ENCODE measurements around the gene TBX19.
A peak's percentile ranks its signal among the peaks of the same experiment; 100 is the strongest.

Gene TBX19

DNA sequence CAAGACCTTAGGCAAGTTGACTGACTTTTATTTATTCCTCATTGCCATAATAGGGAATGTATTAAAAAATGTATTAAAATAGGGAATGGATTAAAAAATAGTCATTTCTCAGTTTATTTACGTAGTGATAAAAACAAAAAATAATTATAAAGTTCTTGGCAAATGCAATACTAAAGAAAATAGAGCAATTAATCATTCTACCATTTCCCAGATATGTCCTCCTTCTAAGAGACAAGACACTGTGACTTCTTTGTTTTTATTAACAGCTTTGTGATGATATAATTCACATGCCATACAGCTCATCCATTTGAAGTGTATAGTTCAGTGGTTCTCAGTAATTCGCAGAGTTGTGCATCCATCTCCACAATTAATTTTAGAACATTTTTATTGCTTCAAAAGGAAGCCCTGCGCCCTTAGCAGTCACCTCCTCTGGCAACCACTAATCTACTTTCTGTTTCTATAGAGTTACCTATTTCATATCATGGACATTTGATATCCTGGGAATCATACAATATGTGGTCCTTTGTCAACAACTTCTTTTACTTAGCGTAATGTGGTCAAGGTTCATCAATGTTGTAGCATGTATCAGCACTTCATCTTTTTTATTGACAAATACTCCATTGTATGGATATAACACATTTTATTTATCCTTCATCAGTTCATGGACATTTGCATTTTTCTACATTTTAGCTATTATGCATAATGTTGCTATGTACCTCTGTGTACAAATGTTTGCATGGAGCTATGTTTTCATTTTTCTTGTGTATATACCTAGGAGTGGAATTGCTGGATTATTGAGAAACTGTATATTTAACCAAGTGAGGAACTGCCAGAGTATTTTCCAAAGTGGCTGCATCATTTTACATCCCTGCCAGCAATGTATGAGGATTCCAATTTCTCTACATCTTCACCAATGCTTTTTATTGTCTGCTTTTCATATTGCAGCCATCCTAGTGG, 5.6 kb downstream of the TBX19 start:
- no peak overlapping the region for H3K18ac ChIP-seq (ENCODE audit: low read depth in 1 of 2, low read length in 2 of 2)
- no peaks in the 10 kb centered on the region for H3K9me3 ChIP-seq (ENCODE audit: control insufficient read depth, low read length)
- no peak overlapping the region for H2BK12ac ChIP-seq (ENCODE audit: low read length in 2 of 2)
- H3K4me1 ChIP-seq (ENCODE audit: control insufficient read depth, insufficient read depth, low read depth, low read length): peaks cover 2% of the 10 kb centered on the region
- 96% methylated on average over 2 of the region's 4 CpGs for WGBS
- DNase-seq: no peak
- no peak overlapping the region for H4K91ac ChIP-seq (ENCODE audit: low read length)
- no peak overlapping the region for H2AK5ac ChIP-seq (ENCODE audit: low read length, severe bottlenecking)
- H2AFZ ChIP-seq (ENCODE audit: low read depth, low read length): no peak overlapping the region
- H2BK120ac ChIP-seq (ENCODE audit: low read depth, low read length): no peak overlapping the region
- no peak overlapping the region for H3K4me2 ChIP-seq (ENCODE audit: low read length, poor library complexity, severe bottlenecking)
- no peak overlapping the region for H2BK15ac ChIP-seq (ENCODE audit: low read depth, poor library complexity, severe bottlenecking)
- H3K9ac ChIP-seq (ENCODE audit: low read length): no peak overlapping the region
- H3K23ac ChIP-seq (ENCODE audit: low read length in 2 of 2): no peak overlapping the region
- no peak overlapping the region for H3K27ac ChIP-seq (ENCODE audit: low read length, poor library complexity, severe bottlenecking)
- peaks cover 2% of the 10 kb centered on the region for H3K79me1 ChIP-seq (replicated peaks; ENCODE audit: low read length, poor library complexity, severe bottlenecking)
- H3K36me3 ChIP-seq (ENCODE audit: control insufficient read depth in 1 of 2, insufficient read depth in 2 of 2, low read depth in 1 of 2, low read length in 2 of 2): peaks cover 0 to 2% of the 10 kb centered on the region in 2 experiments
- H3K14ac ChIP-seq (ENCODE audit: low read length in 2 of 2): no peak overlapping the region
- H2BK5ac ChIP-seq (ENCODE audit: low read depth, low read length, poor library complexity, severe bottlenecking): no peak overlapping the region
- no peak overlapping the region for H3K4me3 ChIP-seq (ENCODE audit: insufficient read depth in 1 of 2, low read depth in 1 of 2, low read length in 2 of 2)
- H3K27me3 ChIP-seq (ENCODE audit: control insufficient read depth in 1 of 2, insufficient read depth in 1 of 2, low read length in 2 of 2): no peaks in the 10 kb centered on the region
- no peak overlapping the region for H3K4ac ChIP-seq (ENCODE audit: low read depth in 1 of 2, low read length in 2 of 2)
- no peak overlapping the region for H4K8ac ChIP-seq (ENCODE audit: low read length)

DNA sequence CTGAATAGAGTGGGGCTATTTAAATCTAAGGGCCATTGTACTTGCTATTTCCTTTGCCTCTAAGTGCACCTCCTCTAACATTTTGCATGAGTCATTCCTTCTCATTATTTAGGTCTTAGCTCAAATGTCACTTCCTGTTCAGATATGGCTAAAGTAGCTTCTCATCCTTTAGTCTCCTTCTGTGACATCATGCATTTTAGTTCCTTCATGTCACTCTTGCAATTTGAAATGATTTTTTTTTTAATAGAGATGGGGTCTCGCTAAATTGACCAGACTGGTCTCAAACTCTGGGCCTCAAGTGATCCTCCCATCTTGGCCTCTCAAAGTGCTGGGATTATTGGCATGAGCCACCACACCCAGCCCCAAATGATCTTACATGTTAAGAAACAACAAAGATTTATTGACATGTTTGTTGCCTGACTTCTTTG, 6.6 kb downstream of the TBX19 start:
- Histone ChIP-seq H3K36me3 (ENCODE audit: control insufficient read depth in 1 of 2, insufficient read depth in 2 of 2, low read depth in 1 of 2, low read length in 2 of 2) (peaks cover 0 to 3% of the 10 kb centered on the region in 2 experiments), H3K79me1 (replicated peaks; ENCODE audit: low read length, poor library complexity, severe bottlenecking) (peaks cover 2% of the 10 kb centered on the region), H4K8ac (ENCODE audit: low read length) (no peak overlapping the region), H4K91ac (ENCODE audit: low read length) (no peak overlapping the region), H2BK15ac (ENCODE audit: low read depth, poor library complexity, severe bottlenecking) (no peak overlapping the region), H3K18ac (ENCODE audit: low read depth in 1 of 2, low read length in 2 of 2) (no peak overlapping the region), H3K9me3 (ENCODE audit: control insufficient read depth, low read length) (no peaks in the 10 kb centered on the region), H3K4me2 (ENCODE audit: low read length, poor library complexity, severe bottlenecking) (no peak overlapping the region), H3K27me3 (ENCODE audit: control insufficient read depth in 1 of 2, insufficient read depth in 1 of 2, low read length in 2 of 2) (no peaks in the 10 kb centered on the region), H2BK120ac (ENCODE audit: low read depth, low read length) (no peak overlapping the region), H3K4ac (ENCODE audit: low read depth in 1 of 2, low read length in 2 of 2) (no peak overlapping the region), H2BK12ac (ENCODE audit: low read length in 2 of 2) (no peak overlapping the region), H2AFZ (ENCODE audit: low read depth, low read length) (no peak overlapping the region), H3K4me3 (ENCODE audit: insufficient read depth in 1 of 2, low read depth in 1 of 2, low read length in 2 of 2) (no peak overlapping the region), H3K4me1 (ENCODE audit: control insufficient read depth, insufficient read depth, low read depth, low read length) (peaks cover 2% of the 10 kb centered on the region), H3K27ac (ENCODE audit: low read length, poor library complexity, severe bottlenecking) (no peak overlapping the region), H2AK5ac (ENCODE audit: low read length, severe bottlenecking) (no peak overlapping the region), H2BK5ac (ENCODE audit: low read depth, low read length, poor library complexity, severe bottlenecking) (no peak overlapping the region), H3K14ac (ENCODE audit: low read length in 2 of 2) (no peak overlapping the region), H3K23ac (ENCODE audit: low read length in 2 of 2) (no peak overlapping the region), H3K9ac (ENCODE audit: low read length) (no peak overlapping the region)
- 100% methylated on average over 1 of the region's 1 CpG for WGBS
- DNase-seq: peak; percentile 73

DNA sequence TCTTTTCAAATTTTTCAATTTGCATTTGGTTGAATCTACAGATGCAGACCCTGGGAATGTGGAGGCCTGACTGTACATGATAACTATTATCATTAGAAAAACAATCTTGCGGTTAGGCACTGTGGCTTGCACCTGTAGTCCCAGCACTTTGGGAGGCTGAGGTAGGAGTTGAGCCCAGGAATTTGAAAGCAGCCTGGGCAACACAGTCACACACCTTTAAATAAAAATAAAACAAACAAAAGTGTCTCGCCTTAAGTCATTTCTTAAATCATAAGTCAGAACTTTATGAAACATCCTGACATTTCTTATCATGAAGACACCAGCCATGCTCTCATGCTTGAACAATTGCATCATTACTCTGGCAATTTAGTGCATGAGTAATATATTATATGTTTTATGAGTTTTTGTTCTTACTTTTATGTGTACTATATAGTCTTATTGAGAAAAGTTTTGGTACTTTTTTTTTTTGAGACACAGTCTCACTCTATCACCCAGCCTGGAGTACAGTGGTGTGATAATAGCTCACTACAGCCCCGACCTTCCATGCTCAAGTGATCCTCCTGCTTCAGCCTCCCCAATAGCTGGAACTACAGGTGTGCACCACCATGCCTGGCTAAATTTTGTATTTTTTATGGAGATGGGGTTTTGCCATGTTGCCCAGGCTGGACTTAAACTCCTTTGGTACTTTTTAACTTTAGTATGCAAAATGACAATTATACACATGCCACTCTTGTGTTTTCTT, 7.8 kb downstream of the TBX19 start:
- Histone ChIP-seq H4K8ac (ENCODE audit: low read length) (no peak overlapping the region), H3K27me3 (ENCODE audit: control insufficient read depth in 1 of 2, insufficient read depth in 1 of 2, low read length in 2 of 2) (no peaks in the 10 kb centered on the region), H3K9ac (ENCODE audit: low read length) (no peak overlapping the region), H3K36me3 (ENCODE audit: control insufficient read depth in 1 of 2, insufficient read depth in 2 of 2, low read depth in 1 of 2, low read length in 2 of 2) (peaks cover 5 to 6% of the 10 kb centered on the region in 2 experiments), H3K18ac (ENCODE audit: low read depth in 1 of 2, low read length in 2 of 2) (no peak overlapping the region), H2BK120ac (ENCODE audit: low read depth, low read length) (no peak overlapping the region), H2AK5ac (ENCODE audit: low read length, severe bottlenecking) (no peak overlapping the region), H2BK15ac (ENCODE audit: low read depth, poor library complexity, severe bottlenecking) (no peak overlapping the region), H3K4ac (ENCODE audit: low read depth in 1 of 2, low read length in 2 of 2) (no peak overlapping the region), H2BK12ac (ENCODE audit: low read length in 2 of 2) (no peak overlapping the region), H3K23ac (ENCODE audit: low read length in 2 of 2) (no peak overlapping the region), H4K91ac (ENCODE audit: low read length) (no peak overlapping the region), H3K9me3 (ENCODE audit: control insufficient read depth, low read length) (no peaks in the 10 kb centered on the region), H3K4me2 (ENCODE audit: low read length, poor library complexity, severe bottlenecking) (no peak overlapping the region), H3K27ac (ENCODE audit: low read length, poor library complexity, severe bottlenecking) (no peak overlapping the region), H3K79me1 (replicated peaks; ENCODE audit: low read length, poor library complexity, severe bottlenecking) (peaks cover 2% of the 10 kb centered on the region), H3K4me1 (ENCODE audit: control insufficient read depth, insufficient read depth, low read depth, low read length) (peaks cover 2% of the 10 kb centered on the region), H3K14ac (ENCODE audit: low read length in 2 of 2) (no peak overlapping the region), H2AFZ (ENCODE audit: low read depth, low read length) (no peak overlapping the region), H2BK5ac (ENCODE audit: low read depth, low read length, poor library complexity, severe bottlenecking) (no peak overlapping the region), H3K4me3 (ENCODE audit: insufficient read depth in 1 of 2, low read depth in 1 of 2, low read length in 2 of 2) (no peak overlapping the region)
- DNase-seq: no peak
- WGBS: 94% methylated on average over 3 of the region's 3 CpGs
